Stimulated activated CD4-positive, alpha-beta T cell treated with anti-CD3 and anti-CD28 coated beads, Interleukin-2, amount 100 ng/mL, for 48 hours (primary cell): ENCODE measurements around the gene ARL5B.

Source experiments
- DNase-seq, 2 donors: peaks; one replicate each; pipeline ENCODE4 v3.0.0-alpha.2; 2020

The ARL5B gene

GRCh38 chr10:18659819-18660535, 746 bp downstream of the ARL5B start:
- peak in 1 of 2 donors; percentile 8 for DNase-seq

- DNase-seq, result no peak
These were observed 1.7 kb downstream of the ARL5B start for GRCh38 chr10:18660816-18661431.

GRCh38 chr10:18664841-18665478, 5.7 kb downstream of the ARL5B start:
- no peak for DNase-seq

GRCh38 chr10:18665815-18666558, 6.8 kb downstream of the ARL5B start:
- no peak for DNase-seq

GRCh38 chr10:18666810-18667209, 7.6 kb downstream of the ARL5B start:
- no peak for DNase-seq

- no peak for DNase-seq
These were observed 8.8 kb downstream of the ARL5B start for GRCh38 chr10:18668026-18668425.

- DNase-seq, result no peak
These were observed 16.0 kb downstream of the ARL5B start for GRCh38 chr10:18675086-18675801.

- DNase-seq, result no peak
These were observed 21.5 kb downstream of the ARL5B start for GRCh38 chr10:18680754-18681153.

- DNase-seq, result no peak
These were observed 22.1 kb downstream of the ARL5B start for GRCh38 chr10:18681366-18681765.

- DNase-seq, result no peak
These were observed 22.8 kb downstream of the ARL5B start for GRCh38 chr10:18681971-18682411.

- no peak for DNase-seq
These were observed 24.2 kb downstream of the ARL5B start for GRCh38 chr10:18683427-18683826.

- DNase-seq, result no peak
These were observed 25.2 kb downstream of the ARL5B start for GRCh38 chr10:18684416-18684815.

GRCh38 chr10:18684953-18685352, 25.7 kb downstream of the ARL5B start:
- no peak for DNase-seq

- no peak for DNase-seq
These were observed 26.3 kb downstream of the ARL5B start for GRCh38 chr10:18685555-18685954.

GRCh38 chr10:18687195-18687594, 28.0 kb downstream of the ARL5B start:
- DNase-seq, result no peak

GRCh38 chr10:18687706-18688105, 28.5 kb downstream of the ARL5B start:
- DNase-seq, result no peak

GRCh38 chr10:18689498-18689897, 30.3 kb downstream of the ARL5B start:
- DNase-seq, result no peak

GRCh38 chr10:18690541-18690940, 31.3 kb downstream of the ARL5B start:
- DNase-seq, result no peak

- no peak for DNase-seq
These were observed 40.9 kb downstream of the ARL5B start for GRCh38 chr10:18699849-18700840.

GRCh38 chr10:18703521-18703920, 44.3 kb downstream of the ARL5B start:
- no peak for DNase-seq

GRCh38 chr10:18710201-18710653, 51.0 kb downstream of the ARL5B start:
- DNase-seq, result no peak
